SIG-M5 treated with dmso at 0.1 percent for 504 hours (cell line): ENCODE data around the gene RPL38.

Source experiments
- DNase-seq: peaks from one replicate; lab custom pipeline; 2025; ENCODE audit not compliant: unreplicated experiment; lab: John Stamatoyannopoulos, UW

Gene RPL38

GRCh38 chr17:74203439-74204240, at the start of gene RPL38:
Gene RPL38, plus strand, starts transcription at chr17:74203678. Its CDS starts 278 bp downstream, at chr17:74203956.
- peak; percentile 97 for DNase-seq

DNA sequence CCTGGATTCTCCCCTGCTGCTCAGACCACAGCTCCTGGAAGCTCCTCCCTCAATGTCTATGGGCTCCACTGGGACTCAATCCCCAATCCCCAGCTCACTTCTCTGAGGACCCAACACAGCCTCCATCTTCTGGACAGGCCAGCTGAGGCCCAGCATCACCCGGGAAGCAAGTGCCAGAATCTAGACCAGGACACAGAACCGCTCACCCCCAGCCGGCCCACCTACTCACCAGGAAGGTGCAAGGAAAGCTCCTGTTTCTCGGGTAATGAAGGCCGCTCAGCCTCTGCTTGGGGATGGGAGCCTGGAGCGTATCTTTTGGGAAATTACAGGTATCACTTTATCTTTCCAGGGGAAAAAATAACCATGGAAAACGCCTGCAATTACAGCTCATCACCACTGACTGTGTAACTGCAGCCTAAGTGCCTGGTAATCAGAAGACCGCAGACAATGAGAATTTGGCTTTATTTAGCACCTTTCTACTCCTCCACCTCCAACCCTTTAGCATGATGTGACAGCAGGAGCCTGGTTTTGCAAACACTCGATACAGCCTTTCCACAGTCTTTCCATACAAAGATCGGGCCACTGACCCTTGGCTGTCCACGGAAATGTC, 49.6 kb upstream of the RPL38 start:
- no peak for DNase-seq

GRCh38 chr17:74156878-74157277, 46.6 kb upstream of the RPL38 start:
- no peak for DNase-seq

- DNase-seq: no peak
Observed at GRCh38 chr17:74157366-74157765, 46.1 kb upstream of the RPL38 start.

DNA sequence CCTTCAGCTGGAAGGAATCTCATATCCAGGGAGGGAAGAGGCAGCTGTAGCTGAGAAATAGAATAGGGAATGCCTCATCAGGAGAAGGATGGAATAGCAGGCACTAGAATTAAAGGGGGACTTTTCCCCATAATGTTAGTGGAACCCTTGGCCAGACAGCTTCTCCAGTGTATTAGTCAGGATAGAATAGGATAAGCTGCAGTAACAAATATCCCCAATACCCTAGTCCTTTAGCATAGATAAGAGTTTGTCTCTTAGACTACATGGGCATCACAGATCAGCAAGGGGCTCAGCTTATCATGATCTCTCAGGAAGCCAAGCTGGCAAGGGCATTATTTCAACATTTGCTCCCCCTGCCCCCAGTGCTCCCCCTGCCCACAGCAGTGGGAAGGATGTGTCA, 44.7 kb upstream of the RPL38 start:
- no peak for DNase-seq

DNA sequence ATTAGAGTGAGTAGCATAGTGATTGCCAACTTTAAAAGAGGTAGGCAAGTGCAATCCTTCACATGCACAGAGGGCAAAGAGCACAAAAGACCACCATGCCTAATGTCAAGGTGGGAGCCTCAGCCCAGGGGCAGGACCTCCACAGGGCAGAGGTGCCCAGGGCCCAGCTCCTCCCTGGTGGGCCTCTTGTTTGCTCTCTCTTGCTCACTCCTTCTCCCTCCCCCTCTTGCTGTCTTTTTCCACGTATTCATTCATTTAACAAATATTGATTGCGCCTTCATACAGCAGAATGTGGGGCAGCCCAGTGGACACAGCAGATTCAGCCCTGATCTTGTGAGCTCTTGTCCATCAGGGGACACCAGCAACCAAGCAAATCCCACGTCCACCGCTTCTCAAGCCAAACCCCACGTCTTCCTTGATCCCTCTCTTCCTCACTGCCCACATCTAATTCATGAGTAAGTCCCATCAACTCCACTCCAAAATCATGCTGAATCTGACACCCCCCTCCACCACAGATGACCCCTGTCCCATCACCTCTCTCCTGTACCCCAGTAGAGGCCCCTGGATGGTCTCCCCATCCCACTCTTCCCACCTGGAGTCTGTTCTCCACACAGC, 44.1 kb upstream of the RPL38 start:
- no peak for DNase-seq

- no peak for DNase-seq
Observed at GRCh38 chr17:74160656-74161502, 42.6 kb upstream of the RPL38 start.

- no peak for DNase-seq
Observed at GRCh38 chr17:74161503-74161875, 42.0 kb upstream of the RPL38 start.

- peak; percentile 51 for DNase-seq
Observed at GRCh38 chr17:74163271-74163821, 40.1 kb upstream of the RPL38 start.

- DNase-seq: no peak
Observed at GRCh38 chr17:74163836-74164235, 39.6 kb upstream of the RPL38 start.

- DNase-seq: no peak
Observed at GRCh38 chr17:74164446-74165045, 38.9 kb upstream of the RPL38 start.

GRCh38 chr17:74165797-74166365, 37.6 kb upstream of the RPL38 start:
- DNase-seq: no peak

- DNase-seq: no peak
Observed at GRCh38 chr17:74170924-74171323, 32.6 kb upstream of the RPL38 start.

GRCh38 chr17:74172700-74173099, 30.8 kb upstream of the RPL38 start:
- DNase-seq: no peak

DNA sequence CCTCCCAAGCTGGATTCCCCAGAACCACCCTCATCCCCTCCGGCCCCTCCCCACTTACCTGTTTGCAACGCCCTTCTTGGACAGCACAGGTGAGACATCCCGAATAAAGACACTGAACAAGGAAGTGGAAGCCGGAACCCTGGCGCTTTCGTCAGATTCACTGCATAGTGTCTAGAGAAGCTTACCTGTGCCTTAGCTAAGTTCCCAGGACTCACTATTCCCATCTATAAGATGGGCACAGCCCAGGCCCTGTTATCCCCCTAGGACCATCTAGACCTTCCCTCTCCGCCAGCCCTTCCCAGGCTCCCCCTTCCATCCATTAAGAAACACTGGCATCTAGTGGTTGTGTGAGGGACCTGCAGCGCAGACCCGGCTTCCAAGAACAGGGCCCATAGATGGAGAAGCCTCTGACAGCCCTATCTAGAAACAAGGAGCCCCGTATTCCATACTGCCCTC, 26.9 kb upstream of the RPL38 start:
- peak; percentile 63 for DNase-seq

DNA sequence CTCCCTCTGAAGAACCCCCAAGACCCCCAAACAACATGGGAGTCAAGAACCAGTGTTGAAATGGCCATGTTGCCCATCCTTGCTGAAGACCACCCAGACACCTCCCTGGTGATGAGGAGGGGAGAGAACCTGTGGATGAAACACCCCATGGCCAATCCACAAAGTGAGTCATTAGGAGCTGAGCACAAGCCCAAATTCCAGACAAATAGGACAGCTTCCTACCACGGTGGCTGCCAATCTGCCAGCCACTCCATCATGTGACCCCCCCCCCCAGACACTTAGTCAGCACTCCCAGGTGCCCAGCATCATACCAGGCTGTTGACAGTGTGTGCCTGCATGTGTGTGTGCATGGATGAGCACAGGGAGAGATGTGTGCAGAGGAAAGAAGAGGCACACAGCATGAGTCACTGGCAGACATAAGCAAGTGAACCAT, 26.4 kb upstream of the RPL38 start:
- DNase-seq: no peak

DNA sequence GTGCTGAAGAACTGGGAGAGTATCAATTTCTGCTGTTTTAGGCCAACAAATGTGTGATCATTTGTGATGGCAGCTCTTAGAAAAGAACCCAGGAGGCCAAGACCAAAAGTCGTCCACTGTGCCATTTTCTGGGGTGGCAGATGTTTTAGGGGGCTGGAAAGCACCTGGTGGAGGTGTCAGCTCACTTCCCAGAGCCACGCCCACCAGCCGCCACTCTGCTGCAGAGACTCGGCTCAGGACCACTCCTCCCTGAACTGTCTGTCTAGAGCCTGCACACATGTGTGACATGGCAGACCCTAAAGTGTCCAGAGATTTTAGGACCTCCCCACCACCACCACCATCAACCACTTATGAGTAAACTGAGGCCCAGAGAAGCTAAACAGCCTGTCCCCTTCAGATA, 23.9 kb upstream of the RPL38 start:
- DNase-seq: no peak

GRCh38 chr17:74180336-74180735, 23.1 kb upstream of the RPL38 start:
- DNase-seq: no peak

GRCh38 chr17:74181341-74181740, 22.1 kb upstream of the RPL38 start:
- DNase-seq: no peak

- DNase-seq: no peak
Observed at GRCh38 chr17:74182041-74182723, 21.3 kb upstream of the RPL38 start.
